ENCODE data around the gene ORMDL3. TPM values are rescaled to one million over a fixed set of nuclear protein-coding genes. Genes with fewer than 3 reads are reported as not detected.

The ORMDL3 gene
- total and polyA plus RNA-seq, 4 donors: 38.6 to 76.7 (median 63.9) TPM

DNA sequence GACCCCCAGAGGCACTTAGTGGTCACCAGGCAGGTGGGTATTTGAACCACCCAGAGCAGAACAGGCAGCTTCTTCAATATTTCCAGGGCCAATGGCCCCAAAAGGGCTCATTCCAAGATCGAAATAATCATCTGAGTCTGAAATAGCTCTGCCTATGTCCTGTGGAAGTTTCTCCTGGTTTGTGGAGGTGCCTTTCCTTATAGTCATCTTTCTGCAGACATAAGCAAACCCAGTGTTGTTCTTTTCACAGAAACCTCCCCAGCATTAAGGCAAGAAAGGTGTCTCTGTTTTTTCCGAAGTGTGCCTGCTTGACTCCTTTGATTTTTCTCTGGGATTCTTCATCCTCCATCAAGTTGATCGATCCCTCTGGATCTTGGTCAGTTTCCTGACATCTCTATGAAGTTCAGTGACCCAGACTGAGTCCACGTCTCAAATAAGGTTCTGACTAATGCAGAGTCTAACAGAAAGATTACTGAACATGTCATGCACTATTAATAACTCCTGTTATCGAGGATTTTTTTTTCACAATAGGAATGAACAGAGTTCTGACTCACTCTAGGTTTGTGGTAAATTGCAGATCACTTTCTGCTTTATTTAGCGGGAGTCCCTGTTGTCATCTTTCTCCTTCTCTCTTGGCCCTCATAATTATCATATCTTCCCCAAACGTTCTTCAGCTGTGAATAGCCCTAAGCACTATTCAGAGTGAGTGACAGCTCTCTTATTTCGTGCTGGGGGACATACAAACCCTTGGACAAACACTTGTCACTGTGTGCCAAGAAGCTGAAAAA lies 1.7 kb upstream of the ORMDL3 start:
- 41 to 57% methylated on average over 8 of the region's 8 CpGs for WGBS, 2 donors
- Histone ChIP-seq H3K9ac (ENCODE audit: insufficient read depth in 1 of 2, low read length in 2 of 2) (peak overlapping the region in 1 of 2 donors; percentile 94), H3K9me3 (ENCODE audit: control insufficient read depth in 4 of 4, insufficient read depth in 3 of 4, low read length in 3 of 4) (no peaks in the 10 kb centered on the region), H3K27me3 (ENCODE audit: control insufficient read depth in 3 of 3, insufficient read depth in 3 of 3, low read length in 2 of 3) (no peaks in the 10 kb centered on the region), H3K36me3 (ENCODE audit: control insufficient read depth in 4 of 4, insufficient read depth in 4 of 4, low read length in 4 of 4) (peaks cover 0 to 8% (median under 1%) of the 10 kb centered on the region in 4 donors), H3K27ac (ENCODE audit: low read depth in 1 of 2, low read length in 1 of 2) (peak overlapping the region; percentile 88 to 94), H3K4me3 (no peak overlapping the region), H3K4me1 (ENCODE audit: control insufficient read depth in 5 of 5, insufficient read depth in 5 of 5, low read length in 5 of 5) (peaks cover 0 to 39% (median 11%) of the 10 kb centered on the region in 5 donors)
- DNase-seq: no peak
- TF ChIP-seq, protein P1, sequence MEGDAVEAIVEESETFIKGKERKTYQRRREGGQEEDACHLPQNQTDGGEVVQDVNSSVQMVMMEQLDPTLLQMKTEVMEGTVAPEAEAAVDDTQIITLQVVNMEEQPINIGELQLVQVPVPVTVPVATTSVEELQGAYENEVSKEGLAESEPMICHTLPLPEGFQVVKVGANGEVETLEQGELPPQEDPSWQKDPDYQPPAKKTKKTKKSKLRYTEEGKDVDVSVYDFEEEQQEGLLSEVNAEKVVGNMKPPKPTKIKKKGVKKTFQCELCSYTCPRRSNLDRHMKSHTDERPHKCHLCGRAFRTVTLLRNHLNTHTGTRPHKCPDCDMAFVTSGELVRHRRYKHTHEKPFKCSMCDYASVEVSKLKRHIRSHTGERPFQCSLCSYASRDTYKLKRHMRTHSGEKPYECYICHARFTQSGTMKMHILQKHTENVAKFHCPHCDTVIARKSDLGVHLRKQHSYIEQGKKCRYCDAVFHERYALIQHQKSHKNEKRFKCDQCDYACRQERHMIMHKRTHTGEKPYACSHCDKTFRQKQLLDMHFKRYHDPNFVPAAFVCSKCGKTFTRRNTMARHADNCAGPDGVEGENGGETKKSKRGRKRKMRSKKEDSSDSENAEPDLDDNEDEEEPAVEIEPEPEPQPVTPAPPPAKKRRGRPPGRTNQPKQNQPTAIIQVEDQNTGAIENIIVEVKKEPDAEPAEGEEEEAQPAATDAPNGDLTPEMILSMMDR (IDR thresholded peaks at IDR 0.05; ENCODE audit: control extremely low read depth, extremely low read depth): no peak
- ATAC-seq (ENCODE audit: insufficient read depth, low FRiP score): peak; percentile 42

DNA sequence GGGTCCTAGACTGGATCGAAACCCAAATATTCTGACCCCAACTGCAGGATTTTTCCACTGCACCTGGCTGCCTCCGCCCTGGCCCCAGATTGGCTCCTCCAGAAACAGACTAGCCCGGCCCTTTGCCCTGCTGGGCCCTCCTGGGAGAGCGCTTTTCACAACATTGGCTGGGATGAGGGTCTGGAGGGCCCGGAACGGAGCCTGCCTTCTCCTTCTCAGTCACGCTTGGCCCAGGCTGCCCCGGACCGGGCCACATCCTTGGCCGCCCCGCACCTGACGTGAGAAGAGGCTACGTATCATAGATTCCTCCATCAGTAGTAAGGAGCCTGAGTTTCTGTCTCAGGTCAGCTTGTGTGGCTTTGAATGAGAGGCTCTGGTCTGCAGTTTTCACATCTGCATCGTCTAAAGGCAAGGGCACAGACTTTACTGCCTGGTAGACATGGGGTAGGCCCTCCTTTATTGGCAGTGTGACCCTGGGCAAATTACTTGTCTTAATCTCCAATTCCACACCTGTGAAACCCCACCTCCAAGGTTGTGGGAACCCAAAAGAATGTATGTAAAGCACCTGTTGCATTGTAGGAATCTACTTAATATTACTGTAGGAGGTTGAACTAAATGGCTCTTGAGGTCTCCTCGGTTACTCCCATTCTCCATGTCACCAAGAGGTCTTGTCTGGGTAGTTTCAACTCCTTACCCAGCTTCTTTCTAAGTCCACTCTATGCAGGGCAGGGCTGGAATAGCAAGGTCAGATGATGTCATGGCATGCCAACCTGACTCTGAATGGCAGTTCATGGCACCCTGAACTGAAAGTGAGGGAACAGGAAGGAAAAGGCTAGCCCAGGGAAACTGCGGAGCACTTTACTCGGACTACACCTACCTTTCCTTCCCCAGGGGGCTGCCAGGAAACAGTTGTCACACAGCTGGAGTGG lies 792 bp upstream of the ORMDL3 start:
- peak; percentile 7 for ATAC-seq (ENCODE audit: insufficient read depth, low FRiP score)
- DNase-seq: peak in 2 of 3 donors; percentile 38 to 45
- TF ChIP-seq, protein P1 (IDR thresholded peaks at IDR 0.05; ENCODE audit: control extremely low read depth, extremely low read depth): no peak
- no peaks in the 10 kb centered on the region for H3K9me3 ChIP-seq (ENCODE audit: control insufficient read depth in 4 of 4, insufficient read depth in 3 of 4, low read length in 3 of 4)
- no peaks in the 10 kb centered on the region for H3K27me3 ChIP-seq (ENCODE audit: control insufficient read depth in 3 of 3, insufficient read depth in 3 of 3, low read length in 2 of 3)
- peak overlapping the region; percentile 88 to 94 for H3K27ac ChIP-seq (ENCODE audit: low read depth in 1 of 2, low read length in 1 of 2)
- WGBS, 2 donors: 25 to 35% methylated on average over 17 of the region's 17 CpGs
- peak overlapping the region; percentile 32 to 94 for H3K9ac ChIP-seq (ENCODE audit: insufficient read depth in 1 of 2, low read length in 2 of 2)
- H3K36me3 ChIP-seq (ENCODE audit: control insufficient read depth in 4 of 4, insufficient read depth in 4 of 4, low read length in 4 of 4): peaks cover 0 to 15% (median 4%) of the 10 kb centered on the region in 4 donors
- peaks cover 0 to 39% (median 12%) of the 10 kb centered on the region in 5 donors for H3K4me1 ChIP-seq (ENCODE audit: control insufficient read depth in 5 of 5, insufficient read depth in 5 of 5, low read length in 5 of 5)
- H3K4me3 ChIP-seq: peak overlapping the region; percentile 30

DNA sequence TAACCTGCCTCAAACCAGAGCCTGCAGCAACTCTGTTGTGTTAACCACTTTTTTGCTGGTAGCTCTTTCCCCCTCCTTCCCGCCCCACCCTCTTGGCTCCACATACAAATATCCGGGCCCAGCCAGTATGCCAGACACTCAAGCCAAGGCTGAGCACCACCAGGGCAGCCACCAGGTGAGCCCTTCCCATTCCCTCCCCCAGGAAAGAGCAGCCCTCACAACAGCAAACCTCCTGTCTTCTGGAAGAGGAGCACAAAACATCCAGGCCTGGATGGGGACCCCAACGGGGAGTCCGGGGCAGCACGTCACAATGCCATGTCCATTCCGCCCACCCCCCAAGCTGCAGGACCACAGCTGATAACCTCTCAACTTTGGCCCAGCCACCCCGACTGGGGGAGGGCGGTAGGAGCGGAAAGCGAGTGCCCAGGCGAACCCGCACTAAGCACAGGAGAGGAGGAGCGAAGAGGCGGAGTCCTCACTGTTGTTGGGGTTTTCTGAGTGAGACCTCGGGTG lies 757 bp downstream of the ORMDL3 start:
- no peaks in the 10 kb centered on the region for H3K27me3 ChIP-seq (ENCODE audit: control insufficient read depth in 3 of 3, insufficient read depth in 3 of 3, low read length in 2 of 3)
- H3K27ac ChIP-seq (ENCODE audit: low read depth in 1 of 2, low read length in 1 of 2): peak overlapping the region; percentile 88 to 94
- H3K9ac ChIP-seq (ENCODE audit: insufficient read depth in 1 of 2, low read length in 2 of 2): peak overlapping the region; percentile 42 to 77
- H3K4me1 ChIP-seq (ENCODE audit: control insufficient read depth in 5 of 5, insufficient read depth in 5 of 5, low read length in 5 of 5): peaks cover 0 to 39% (median 12%) of the 10 kb centered on the region in 5 donors
- H3K4me3 ChIP-seq: peak overlapping the region; percentile 78
- peak; percentile 19 for ATAC-seq (ENCODE audit: insufficient read depth, low FRiP score)
- H3K36me3 ChIP-seq (ENCODE audit: control insufficient read depth in 4 of 4, insufficient read depth in 4 of 4, low read length in 4 of 4): peaks cover 12 to 25% (median 17%) of the 10 kb centered on the region in 4 donors
- DNase-seq: peak; percentile 47 to 60 (median 58)
- H3K9me3 ChIP-seq (ENCODE audit: control insufficient read depth in 4 of 4, insufficient read depth in 3 of 4, low read length in 3 of 4): no peaks in the 10 kb centered on the region
- 2% methylated on average over 12 to 15 of the region's 15 CpGs for WGBS, 2 donors
- TF ChIP-seq, protein P1 (IDR thresholded peaks at IDR 0.05; ENCODE audit: control extremely low read depth, extremely low read depth): no peak

Measured in lung (tissue), 12 donors.